GM12874 (cell line): ENCODE data around the gene KCNJ3.

ENCODE experiments used
- CTCF ChIP-seq: IDR thresholded peaks from 2 replicates; pipeline ENCODE4 v1.5.1; 2011; ENCODE audit warnings: low read depth, mild to moderate bottlenecking, control low read depth, low read length, moderate library complexity; ENCODE audit not compliant: insufficient read depth

The KCNJ3 gene

GRCh38 chr2:154724194-154724797, 25.8 kb downstream of the KCNJ3 start:
- TF ChIP-seq CTCF: no peak

GRCh38 chr2:154740361-154740760, 41.9 kb downstream of the KCNJ3 start:
- no peak for TF ChIP-seq CTCF

GRCh38 chr2:154758871-154759270, 60.4 kb downstream of the KCNJ3 start:
- TF ChIP-seq CTCF: no peak

GRCh38 chr2:154762638-154763037, 64.1 kb downstream of the KCNJ3 start:
- no peak for TF ChIP-seq CTCF

- no peak for TF ChIP-seq CTCF
Measured at GRCh38 chr2:154771664-154772284, 73.3 kb downstream of the KCNJ3 start.

GRCh38 chr2:154776825-154777224, 78.3 kb downstream of the KCNJ3 start:
- TF ChIP-seq CTCF: no peak

GRCh38 chr2:154794406-154794805, 95.9 kb downstream of the KCNJ3 start:
- no peak for TF ChIP-seq CTCF
